ENCODE data around the gene VWA3B. TPM values are rescaled to one million over a fixed set of nuclear protein-coding genes. Genes with fewer than 3 reads are reported as not detected.
"Not testable (repeated sequence)": the region's sequence is repeated elsewhere in the genome, so short reads cannot be mapped to it uniquely, and the experiment has no call there.

VWA3B gene
- total and polyA plus RNA-seq, 12 donors = 0.06 to 1.4 (median 0.62) TPM; not detected in 1

- peak overlapping the region in 7 of 10 donors; percentile 37 to 72 (median 45) for H3K27ac ChIP-seq
- no peak overlapping the region for H3K4me3 ChIP-seq
- DNase-seq (peak; percentile 24 to 50), ATAC-seq (peak; percentile 53 to 94 (median 84))
- no peaks in the 10 kb centered on the region for H3K27me3 ChIP-seq
- no peaks in the 10 kb centered on the region for H3K36me3 ChIP-seq
- intact Hi-C loops (cut with DNase I) = no loop called here
- H3K9me3 ChIP-seq = no peaks in the 10 kb centered on the region
- no peak for TF ChIP-seq CTCF (IDR thresholded peaks at IDR 0.05)
- 54 to 57% methylated on average over 12 of the region's 12 CpGs for WGBS, 2 donors
- peaks cover 0 to 16% (median 7%) of the 10 kb centered on the region in 9 donors for H3K4me1 ChIP-seq
Measured at GRCh38 chr2:98134172-98135005, 47.4 kb downstream of the VWA3B start.

- intact Hi-C loops (cut with DNase I) = no loop called here
- TF ChIP-seq CTCF (IDR thresholded peaks at IDR 0.05) = no peak
- ATAC-seq (no peak), DNase-seq (no peak)
- peaks cover 0 to 24% (median 11%) of the 10 kb centered on the region in 9 donors for H3K4me1 ChIP-seq
- no peaks in the 10 kb centered on the region for H3K36me3 ChIP-seq
- H3K27me3 ChIP-seq = no peaks in the 10 kb centered on the region
- no peak overlapping the region for H3K4me3 ChIP-seq
- H3K9me3 ChIP-seq = no peaks in the 10 kb centered on the region
- no peak overlapping the region for H3K27ac ChIP-seq
Measured at GRCh38 chr2:98137196-98137595, 50.2 kb downstream of the VWA3B start.

- intact Hi-C loops (cut with DNase I); H3K27me3 ChIP-seq; H3K4me3 ChIP-seq; H3K27ac ChIP-seq; H3K9me3 ChIP-seq; H3K36me3 ChIP-seq; ATAC-seq; DNase-seq: not testable (repeated sequence)
- WGBS, 2 donors = 95 to 98% methylated on average over 28 of the region's 28 CpGs
- peaks cover 0 to 19% (median 11%) of the 10 kb centered on the region in 9 donors for H3K4me1 ChIP-seq
Measured at GRCh38 chr2:98138978-98139377, 52.0 kb downstream of the VWA3B start.

GRCh38 chr2:98140210-98140609 lies 53.2 kb downstream of the VWA3B start:
- 23 to 26% methylated on average over 5 of the region's 5 CpGs for WGBS, 2 donors
- DNase-seq = peak; percentile 51 to 66
- Histone ChIP-seq H3K9me3 (peaks cover 0 to 3% (median 0%) of the 10 kb centered on the region in 11 donors), H3K4me3 (peak overlapping the region in 7 of 10 donors; percentile 9 to 36 (median 25)), H3K27me3 (no peaks in the 10 kb centered on the region), H3K36me3 (no peaks in the 10 kb centered on the region), H3K27ac (no peak overlapping the region), H3K4me1 (peaks cover 0 to 12% (median 0%) of the 10 kb centered on the region in 9 donors)
- no peak for TF ChIP-seq CTCF (IDR thresholded peaks at IDR 0.05)
- intact Hi-C loops (cut with DNase I) = no loop called here
- peak; percentile 58 to 96 (median 88) for ATAC-seq

All from heart right ventricle (tissue), 16 donors.